Measurements from ENCODE around the gene PTPRN2. TPM values are rescaled to one million over a fixed set of nuclear protein-coding genes. Genes with fewer than 3 reads are reported as not detected.
"Not testable (repeated sequence)": the region's sequence is repeated elsewhere in the genome, so short reads cannot be mapped to it uniquely, and the experiment has no call there.

PTPRN2 gene
- total RNA-seq, 2 donors from 2014 or later, result 30.3 to 40.7 TPM

DNA sequence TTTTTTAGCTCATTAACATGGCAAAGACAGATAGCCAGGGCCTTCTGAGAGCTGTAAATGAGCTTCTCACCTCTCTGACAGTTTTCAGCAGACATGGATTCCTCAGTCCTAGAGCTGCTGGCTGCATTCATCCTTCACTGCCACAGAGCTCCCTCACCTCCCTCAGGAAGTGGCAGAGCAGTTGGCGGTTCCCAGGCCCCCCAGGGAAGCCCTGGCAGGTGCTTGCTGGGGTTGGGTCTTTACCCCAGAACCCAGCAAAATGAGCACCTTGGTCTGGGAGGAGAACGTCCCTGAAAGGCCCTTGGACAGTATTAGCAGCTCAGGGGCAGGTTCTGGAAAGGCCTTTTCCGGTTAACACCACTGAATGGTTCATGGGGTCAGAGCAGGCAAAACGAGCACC lies 288.0 kb downstream of the PTPRN2 start:
- intact Hi-C loops (cut with DNase I, micrococcal nuclease), result no loop called here
- no peak for ATAC-seq
- DNase-seq, result no peak

DNA sequence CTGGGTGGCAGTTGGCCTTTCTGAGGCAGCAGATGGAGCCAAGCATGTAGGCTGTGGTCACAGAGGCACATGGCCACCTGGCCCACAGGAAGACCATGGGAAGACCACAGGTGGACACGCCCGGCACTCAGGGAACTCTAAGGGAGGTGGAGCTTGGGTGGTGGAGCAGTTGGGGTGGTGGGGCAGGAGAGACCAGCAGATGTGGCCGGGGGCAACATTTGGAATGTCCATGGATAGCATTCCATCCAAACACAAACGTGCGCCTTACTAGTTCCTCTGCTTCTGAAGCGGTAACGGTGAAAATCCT lies 290.9 kb downstream of the PTPRN2 start:
- no peak for ATAC-seq
- no peak for DNase-seq
- intact Hi-C loops (cut with DNase I, micrococcal nuclease), result no loop called here

DNA sequence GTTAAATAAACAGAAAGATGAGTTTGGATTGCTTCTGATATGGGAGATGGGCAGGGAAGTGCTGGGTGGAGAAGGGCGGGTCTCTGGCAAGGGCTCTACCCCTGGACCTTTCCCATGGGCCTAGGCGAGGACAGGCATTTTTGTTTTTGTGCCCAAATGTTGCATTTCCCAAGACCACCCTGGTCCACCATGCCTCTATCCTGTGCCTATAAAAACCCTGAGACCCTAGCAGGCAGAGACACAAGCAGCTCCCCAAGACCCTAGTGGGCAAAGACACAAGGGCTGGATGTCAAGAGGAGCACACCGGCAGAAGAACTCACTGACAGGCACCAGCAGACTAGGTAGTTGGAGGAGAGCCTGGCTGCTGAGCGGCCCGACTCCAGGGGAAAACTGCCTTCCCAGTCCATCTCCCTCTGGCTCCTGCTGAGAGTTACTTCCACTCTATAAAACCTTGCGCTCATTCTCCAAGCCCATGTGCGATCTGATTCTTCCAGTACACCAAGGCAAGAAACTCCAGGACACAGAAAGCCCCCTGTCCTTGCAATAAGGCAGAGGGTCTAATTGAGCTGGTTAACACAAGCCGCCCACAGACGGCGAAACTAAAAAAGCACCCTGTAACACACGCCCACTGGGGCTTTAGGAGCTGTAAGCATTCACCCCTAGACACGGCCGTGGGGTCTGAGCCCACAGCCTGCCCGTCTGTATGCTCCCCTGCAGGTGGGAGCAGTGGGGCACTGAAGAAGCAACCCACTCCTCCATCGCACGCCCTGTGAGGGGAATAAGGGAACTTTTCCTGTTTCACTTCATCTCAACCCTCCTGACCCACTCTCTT lies 291.4 kb downstream of the PTPRN2 start:
- ATAC-seq (no peak), DNase-seq (no peak)
- intact Hi-C loops (cut with DNase I, micrococcal nuclease), result no loop called here

DNA sequence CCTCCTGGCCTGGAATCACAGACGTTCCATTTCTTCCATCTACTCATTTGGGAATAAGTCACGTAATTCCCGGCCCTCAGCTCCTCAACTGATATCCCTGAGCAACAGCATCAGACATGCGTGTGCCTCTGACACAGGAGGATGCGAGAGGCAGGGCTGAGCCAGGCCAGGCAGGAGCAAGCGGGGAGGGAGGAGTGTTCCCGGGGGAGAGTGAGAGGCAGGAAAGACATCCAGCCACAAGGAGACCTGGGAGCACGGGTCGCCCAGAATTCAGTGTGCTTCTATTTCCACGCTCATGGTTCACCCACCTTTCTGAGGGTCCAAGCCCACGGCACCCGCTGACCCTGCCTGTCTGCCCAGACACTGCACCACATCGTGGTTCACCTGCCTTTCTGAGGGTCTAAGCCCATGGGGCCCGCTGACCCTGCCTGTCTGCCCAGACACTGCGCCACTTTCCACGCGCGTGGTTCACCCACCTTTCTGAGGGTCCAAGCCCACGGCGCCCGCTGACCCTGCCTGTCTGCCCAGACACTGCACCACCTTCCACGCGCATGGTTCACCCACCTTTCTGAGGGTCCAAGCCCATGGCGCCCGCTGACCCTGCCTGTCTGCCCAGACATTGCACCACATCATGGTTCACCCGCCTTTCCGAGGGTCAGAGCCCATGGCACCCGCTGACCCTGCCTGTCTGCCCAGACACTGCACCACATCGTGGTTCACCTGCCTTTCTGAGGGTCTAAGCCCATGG lies 293.0 kb downstream of the PTPRN2 start:
- ATAC-seq; intact Hi-C loops (cut with DNase I, micrococcal nuclease); DNase-seq: not testable (repeated sequence)

GRCh38 chr7:158292948-158293347 lies 294.7 kb downstream of the PTPRN2 start:
- ATAC-seq, result no peak
- no peak for DNase-seq
- intact Hi-C loops (cut with DNase I, micrococcal nuclease), result no loop called here

DNA sequence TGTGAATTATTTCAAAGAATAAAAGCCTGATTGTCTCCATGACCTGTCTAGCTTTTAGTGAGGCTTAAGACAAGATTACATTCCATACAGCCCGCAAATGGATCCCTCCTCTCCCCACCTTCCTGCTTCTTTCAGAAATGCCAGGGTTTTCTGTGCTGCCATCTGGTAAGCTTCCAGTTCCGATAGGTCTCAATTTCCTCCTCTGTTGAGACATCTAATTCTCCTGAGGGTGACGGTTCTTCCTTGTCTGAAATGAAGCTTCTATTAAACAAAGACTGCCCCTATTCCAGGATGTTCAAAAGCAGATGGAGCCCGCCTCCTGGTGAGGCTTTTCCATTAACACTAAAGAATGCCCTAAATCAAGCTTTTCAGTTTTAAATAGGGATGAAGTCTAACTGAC lies 295.6 kb downstream of the PTPRN2 start:
- ATAC-seq (no peak), DNase-seq (no peak)
- intact Hi-C loops (cut with DNase I, micrococcal nuclease), result no loop called here

- no peak for DNase-seq
- no peak for ATAC-seq
- intact Hi-C loops (cut with DNase I, micrococcal nuclease), result no loop called here
Observed at GRCh38 chr7:158289761-158290523, 297.7 kb downstream of the PTPRN2 start.

GRCh38 chr7:158289231-158289630 lies 298.4 kb downstream of the PTPRN2 start:
- ATAC-seq (no peak), DNase-seq (no peak)
- intact Hi-C loops (cut with DNase I, micrococcal nuclease), result no loop called here

GRCh38 chr7:158286210-158286609 lies 301.4 kb downstream of the PTPRN2 start:
- no peak for DNase-seq
- ATAC-seq, result no peak
- intact Hi-C loops (cut with DNase I, micrococcal nuclease), result no loop called here

DNA sequence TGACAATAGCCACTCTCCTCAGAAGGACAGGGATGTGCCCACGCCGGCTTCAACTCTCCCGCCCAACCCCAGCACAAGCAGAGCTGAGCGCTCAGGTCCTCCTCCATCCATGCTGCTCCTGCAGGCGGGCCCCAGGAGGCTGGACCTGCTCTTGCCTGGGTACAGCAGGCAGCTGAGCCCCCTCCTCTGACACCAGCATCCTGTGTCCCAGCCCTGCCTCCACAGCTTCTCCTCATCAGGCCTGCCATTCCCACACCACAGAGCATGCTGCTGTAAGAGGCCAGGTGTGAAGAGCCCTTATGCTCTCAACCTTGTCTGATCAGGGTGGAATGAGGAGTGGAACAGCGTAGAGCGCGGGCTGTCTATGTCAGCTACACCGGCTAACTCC lies 302.2 kb downstream of the PTPRN2 start:
- DNase-seq, result no peak

DNA sequence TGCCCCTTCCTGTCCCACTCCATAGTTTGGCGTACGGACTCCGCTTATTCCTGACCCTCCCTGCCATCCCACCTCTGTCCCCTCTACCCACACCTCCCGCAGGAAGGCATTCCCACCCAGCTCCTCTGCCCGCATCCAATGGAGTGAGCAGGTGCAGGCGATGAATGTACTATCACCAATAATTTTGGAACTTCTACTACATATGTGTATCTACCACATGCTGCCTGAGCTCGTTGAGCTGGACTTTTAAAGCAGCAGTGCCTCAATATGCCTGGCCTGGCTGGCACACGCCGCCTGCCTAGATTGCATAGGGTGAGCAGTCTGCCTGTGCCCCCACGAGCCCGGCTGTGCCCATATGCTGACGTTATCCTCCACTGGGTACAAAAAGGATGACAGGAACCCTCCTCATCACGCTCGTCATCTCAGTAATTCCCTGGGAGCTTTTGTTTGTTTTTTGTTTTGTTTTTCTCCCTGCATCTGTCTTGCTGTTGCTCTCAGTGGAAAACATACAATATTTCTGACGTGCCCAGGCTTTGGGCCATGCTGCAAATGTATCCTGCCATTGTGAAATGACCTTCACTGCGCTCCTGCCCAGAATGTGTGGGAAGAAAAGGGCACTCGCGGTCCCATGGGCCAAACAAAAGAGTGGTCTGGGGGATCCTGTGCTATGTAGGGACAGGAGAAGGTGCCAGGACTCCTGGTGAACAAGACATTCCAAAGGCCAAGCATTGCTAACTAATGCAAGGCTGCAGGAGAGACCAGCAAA lies 302.8 kb downstream of the PTPRN2 start:
- no peak for ATAC-seq
- intact Hi-C loops (cut with DNase I, micrococcal nuclease), result no loop called here
- no peak for DNase-seq

More for the DNA sequence above, 302.2 kb downstream of the PTPRN2 start:
- ATAC-seq, result no peak
- intact Hi-C loops (cut with DNase I, micrococcal nuclease), result no loop called here

DNA sequence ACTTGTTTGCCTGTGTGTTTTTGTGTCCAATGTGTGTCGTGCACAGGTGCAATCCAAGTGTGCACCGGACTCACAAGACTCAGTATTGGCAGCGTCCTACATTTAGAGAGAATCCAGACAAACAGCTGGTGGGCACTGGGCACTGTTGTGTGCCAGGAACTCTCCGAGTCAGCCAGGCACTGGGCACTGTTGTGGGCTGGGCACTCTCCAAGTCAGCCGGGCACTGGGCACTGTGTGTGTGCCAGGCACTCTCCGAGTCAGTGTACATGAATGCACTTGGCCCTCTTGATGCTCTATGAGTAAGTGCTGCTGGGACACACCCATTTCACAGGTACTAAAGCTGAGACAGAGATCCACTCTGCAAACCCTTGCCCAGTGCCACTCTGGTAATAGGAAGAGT lies 303.5 kb downstream of the PTPRN2 start:
- DNase-seq, result no peak
- intact Hi-C loops (cut with DNase I, micrococcal nuclease), result no loop called here
- no peak for ATAC-seq

GRCh38 chr7:158283016-158283974 lies 304.3 kb downstream of the PTPRN2 start:
- intact Hi-C loops (cut with DNase I, micrococcal nuclease), result no loop called here
- ATAC-seq (no peak), DNase-seq (no peak)

- no peak for ATAC-seq
- intact Hi-C loops (cut with DNase I, micrococcal nuclease), result no loop called here
- DNase-seq, result no peak
Observed at GRCh38 chr7:158282461-158283001, 305.1 kb downstream of the PTPRN2 start.

DNA sequence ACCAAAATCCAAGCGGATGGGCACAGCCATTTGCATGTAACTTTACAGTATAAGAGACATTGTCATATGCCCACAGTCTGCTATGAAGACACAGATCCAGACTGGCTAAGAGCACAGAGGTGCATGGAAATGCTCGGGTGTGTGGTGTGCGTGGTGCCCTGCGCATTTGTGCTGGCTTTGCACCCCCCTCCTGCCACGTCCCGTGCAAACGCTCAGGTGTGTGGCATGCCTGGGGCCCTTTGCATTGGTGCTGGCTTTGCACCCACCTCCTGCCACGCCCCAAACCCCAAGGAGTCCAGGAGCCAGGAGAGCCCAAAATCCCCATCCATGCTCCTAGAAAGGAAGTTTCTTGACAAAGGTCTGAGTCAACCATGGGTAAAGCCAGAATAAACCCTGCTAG lies 306.2 kb downstream of the PTPRN2 start:
- intact Hi-C loops (cut with DNase I, micrococcal nuclease), result no loop called here
- ATAC-seq, result no peak
- no peak for DNase-seq

GRCh38 chr7:158280448-158281144 lies 307.0 kb downstream of the PTPRN2 start:
- ATAC-seq (no peak), DNase-seq (no peak)
- intact Hi-C loops (cut with DNase I, micrococcal nuclease), result no loop called here
